Stimulated activated CD8-positive, alpha-beta memory T cell treated with anti-CD3 and anti-CD28 coated beads, Interleukin-4, amount 100 ng/mL, for 1 hour (primary cell): ENCODE data around the gene CLEC2B.

Experiments used
- DNase-seq, 2 donors: peaks; one replicate each; pipeline ENCODE4 v3.0.0-alpha.2; 2020; ENCODE audit warnings: low read depth in 2 of 2, low spot score in 1 of 2

CLEC2B gene

GRCh38 chr12:9809866-9810265 lies 59.3 kb downstream of the CLEC2B start:
- no peak for DNase-seq

DNA sequence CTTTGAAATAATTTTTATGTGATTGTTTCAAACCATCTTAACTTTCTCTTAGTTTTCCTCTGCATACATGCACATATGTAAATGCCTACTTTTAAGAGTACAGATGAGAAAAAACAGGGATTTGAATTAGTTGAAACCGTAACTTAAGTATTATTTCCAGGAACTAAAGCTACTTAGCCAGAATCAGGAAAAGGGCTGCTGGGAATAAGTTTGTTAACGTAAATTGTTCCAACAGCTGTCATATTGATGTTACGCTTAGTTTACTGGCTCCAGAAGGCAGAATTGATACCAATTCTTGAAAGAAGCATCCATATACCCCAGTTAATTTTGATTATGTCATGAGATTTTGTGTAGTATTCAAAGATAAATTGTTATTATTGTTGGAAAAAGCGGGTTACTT lies 59.8 kb downstream of the CLEC2B start:
- no peak for DNase-seq

- no peak for DNase-seq
Measured at GRCh38 chr12:9808504-9808903, 60.6 kb downstream of the CLEC2B start.

GRCh38 chr12:9806714-9807113 lies 62.4 kb downstream of the CLEC2B start:
- DNase-seq: no peak

DNA sequence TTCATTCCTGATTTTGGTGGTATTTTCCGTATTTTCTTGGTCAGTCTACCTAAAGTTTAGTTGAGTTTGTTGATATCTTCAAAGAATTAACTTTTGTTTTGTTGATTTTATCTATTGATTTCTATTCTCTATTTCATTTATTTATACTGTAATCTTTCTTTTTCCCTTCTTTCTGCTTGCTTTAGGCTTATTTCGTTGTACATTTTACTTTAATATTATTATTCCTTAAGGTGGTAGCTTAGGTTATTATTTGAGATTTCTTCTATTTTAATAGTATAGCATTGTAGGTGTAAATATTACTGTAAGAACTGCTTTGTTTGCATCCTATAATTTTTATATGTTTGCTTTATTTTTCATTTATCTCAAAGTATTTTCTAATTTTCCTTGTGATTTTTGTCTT lies 63.3 kb downstream of the CLEC2B start:
- no peak for DNase-seq
